ENCODE measurements around the gene CPS1. TPM values are rescaled to one million over a fixed set of nuclear protein-coding genes. Genes with fewer than 3 reads are reported as not detected.

Gene CPS1
- total RNA-seq, 1 experiment from 2014 or later, result 20.6 TPM

GRCh38 chr2:210617318-210617717 is 60.9 kb downstream of the CPS1 start:
- intact Hi-C loops (cut with micrococcal nuclease), result loop anchor here (1.0 to 2.0 kb wide), 3 partner anchors 418 to 541 kb away; no protein-coding TSS in a partner anchor
- Mint-ChIP-seq H3K4me3 (ENCODE audit: unreplicated experiment) (no peak overlapping the region), H3K36me3 (ENCODE audit: insufficient read depth, unreplicated experiment) (no peaks in the 10 kb centered on the region), H3K27me3 (ENCODE audit: insufficient read depth, unreplicated experiment) (no peaks in the 10 kb centered on the region), H3K9me3 (ENCODE audit: unreplicated experiment) (no peaks in the 10 kb centered on the region), H3K4me1 (ENCODE audit: insufficient read depth, unreplicated experiment) (no peaks in the 10 kb centered on the region), H3K27ac (ENCODE audit: low read depth, unreplicated experiment) (no peak overlapping the region)
- ChIA-PET CTCF (interaction anchor here (1.2 to 2.2 kb wide), 2 partner anchors 9 to 175 kb away, joined by 3 to 13 read pairs; no protein-coding TSS in a partner anchor), POLR2A (no interaction called here)
- DNase-seq (ENCODE audit: unreplicated experiment), result no peak
- no TSS peak for BruUV-seq (replicated peaks)
- TF ChIP-seq CTCF (IDR thresholded peaks at IDR 0.05; ENCODE audit: unreplicated experiment), result no peak

GRCh38 chr2:210617732-210618330 is 61.4 kb downstream of the CPS1 start:
- H3K36me3 Mint-ChIP-seq (ENCODE audit: insufficient read depth, unreplicated experiment), result no peaks in the 10 kb centered on the region
- H3K4me3 Mint-ChIP-seq (ENCODE audit: unreplicated experiment), result no peak overlapping the region
- peak; percentile 70 for TF ChIP-seq CTCF (IDR thresholded peaks at IDR 0.05; ENCODE audit: unreplicated experiment)
- ChIA-PET CTCF (interaction anchor here (0.6 to 2.6 kb wide), 13 partner anchors 10 to 476 kb away, joined by 3 to 13 read pairs (median 4); no protein-coding TSS in a partner anchor), POLR2A (no interaction called here)
- H3K27ac Mint-ChIP-seq (ENCODE audit: low read depth, unreplicated experiment), result no peak overlapping the region
- DNase-seq (ENCODE audit: unreplicated experiment), result peak; percentile 56
- no peaks in the 10 kb centered on the region for H3K27me3 Mint-ChIP-seq (ENCODE audit: insufficient read depth, unreplicated experiment)
- H3K9me3 Mint-ChIP-seq (ENCODE audit: unreplicated experiment), result no peaks in the 10 kb centered on the region
- H3K4me1 Mint-ChIP-seq (ENCODE audit: insufficient read depth, unreplicated experiment), result no peaks in the 10 kb centered on the region
- BruUV-seq (replicated peaks), result no TSS peak
- intact Hi-C loops (cut with micrococcal nuclease), result loop anchor here (1.0 to 2.0 kb wide), 3 partner anchors 417 to 541 kb away; no protein-coding TSS in a partner anchor

- ChIA-PET POLR2A (no interaction called here), CTCF (interaction anchor here (2.6 kb wide), 1 partner anchor 415 kb away, joined by 10 read pairs; no protein-coding TSS in a partner anchor)
- TF ChIP-seq CTCF (IDR thresholded peaks at IDR 0.05; ENCODE audit: unreplicated experiment), result no peak
- no peaks in the 10 kb centered on the region for H3K9me3 Mint-ChIP-seq (ENCODE audit: unreplicated experiment)
- peak; percentile 11 for DNase-seq (ENCODE audit: unreplicated experiment)
- BruUV-seq (replicated peaks), result no TSS peak
- H3K27ac Mint-ChIP-seq (ENCODE audit: low read depth, unreplicated experiment), result no peak overlapping the region
- no peaks in the 10 kb centered on the region for H3K36me3 Mint-ChIP-seq (ENCODE audit: insufficient read depth, unreplicated experiment)
- intact Hi-C loops (cut with micrococcal nuclease), result no loop called here
- H3K27me3 Mint-ChIP-seq (ENCODE audit: insufficient read depth, unreplicated experiment), result no peaks in the 10 kb centered on the region
- no peak overlapping the region for H3K4me3 Mint-ChIP-seq (ENCODE audit: unreplicated experiment)
- no peaks in the 10 kb centered on the region for H3K4me1 Mint-ChIP-seq (ENCODE audit: insufficient read depth, unreplicated experiment)
Measured at GRCh38 chr2:210620456-210620855, 64.1 kb downstream of the CPS1 start.

GRCh38 chr2:210623506-210623905 is 67.1 kb downstream of the CPS1 start:
- TF ChIP-seq CTCF (IDR thresholded peaks at IDR 0.05; ENCODE audit: unreplicated experiment), result no peak
- H3K36me3 Mint-ChIP-seq (ENCODE audit: insufficient read depth, unreplicated experiment), result no peaks in the 10 kb centered on the region
- no peak overlapping the region for H3K27ac Mint-ChIP-seq (ENCODE audit: low read depth, unreplicated experiment)
- H3K9me3 Mint-ChIP-seq (ENCODE audit: unreplicated experiment), result no peaks in the 10 kb centered on the region
- no TSS peak for BruUV-seq (replicated peaks)
- CTCF ChIA-PET, result interaction anchor here (0.7 kb wide), 2 partner anchors 183 to 1289 kb away, joined by 3 read pairs; no protein-coding TSS in a partner anchor
- intact Hi-C loops (cut with micrococcal nuclease), result no loop called here
- no peak for DNase-seq (ENCODE audit: unreplicated experiment)
- H3K4me3 Mint-ChIP-seq (ENCODE audit: unreplicated experiment), result no peak overlapping the region
- POLR2A ChIA-PET, result no interaction called here
- no peaks in the 10 kb centered on the region for H3K4me1 Mint-ChIP-seq (ENCODE audit: insufficient read depth, unreplicated experiment)
- no peaks in the 10 kb centered on the region for H3K27me3 Mint-ChIP-seq (ENCODE audit: insufficient read depth, unreplicated experiment)

Measured in MCF 10A (cell line).